Aorta (tissue), 5 donors: Measurements from ENCODE around the gene RUBCN. TPM values are rescaled to one million over a fixed set of nuclear protein-coding genes. Genes with fewer than 3 reads are reported as not detected.
A peak's percentile ranks its signal among the peaks of the same experiment; 100 is the strongest.
"Not testable (repeated sequence)": the region's sequence is repeated elsewhere in the genome, so short reads cannot be mapped to it uniquely, and the experiment has no call there.

Experiments used
- ATAC-seq: fragments of 200-7000 bp; cut with Tn5 transposase; one replicate; pipeline ENCODE4 v1.9.1; 2022; ENCODE audit warnings: moderate library complexity; ENCODE audit not compliant: low FRiP score
- DNase-seq, 2 donors: peaks; one replicate each; pipeline ENCODE4 v3.0.0-alpha.2; 2020
- H3K27ac ChIP-seq, 2 donors: one replicate each; pipeline ENCODE4 v1.5.1; 2013; ENCODE audit warnings: low read length in 2 of 2, mild to moderate bottlenecking in 2 of 2, moderate library complexity in 2 of 2, control low read depth in 1 of 2, inconsistent platforms in 1 of 2, low read depth in 1 of 2
- H3K27me3 ChIP-seq, 2 donors: one replicate each; pipeline ENCODE4 v1.6.1; 2013; ENCODE audit warnings: control low read depth in 1 of 2, low read length in 1 of 2, mild to moderate bottlenecking in 1 of 2, moderate library complexity in 1 of 2; ENCODE audit not compliant: insufficient read depth in 2 of 2, control insufficient read depth in 1 of 2
- H3K36me3 ChIP-seq, 2 donors: one replicate each; pipeline ENCODE4 v1.6.1; 2013; ENCODE audit warnings: control low read depth in 1 of 2, low read length in 1 of 2, mild to moderate bottlenecking in 1 of 2; ENCODE audit not compliant: insufficient read depth in 2 of 2, control insufficient read depth in 1 of 2
- H3K4me1 ChIP-seq, 2 donors: one replicate each; pipeline ENCODE4 v1.6.1; 2013; ENCODE audit warnings: low read length in 2 of 2, control low read depth in 1 of 2, mild to moderate bottlenecking in 1 of 2, moderate library complexity in 1 of 2; ENCODE audit not compliant: insufficient read depth in 2 of 2, control insufficient read depth in 1 of 2
- H3K4me3 ChIP-seq, 2 donors: one replicate each; pipeline ENCODE4 v1.5.1; 2013; ENCODE audit warnings: low read length in 2 of 2, control low read depth in 1 of 2, mild to moderate bottlenecking in 1 of 2
- H3K9me3 ChIP-seq: one replicate; pipeline ENCODE4 v1.6.1; 2013; ENCODE audit warnings: mild to moderate bottlenecking, low read length; ENCODE audit not compliant: control insufficient read depth
- WGBS, 2 donors: extraction: QIAGEN DNeasy Blood & Tissue Kit; methylation state at CpG; one replicate each; pipeline ENCODE4 v1.1.7; 2013; 5-methylcytosine and 5-hydroxymethylcytosine counted together
- intact Hi-C, 2 donors: fragments of 100-400 bp; cut with DNase I; formaldehyde crosslinking; loops; one replicate each; pipeline versions ENCODE4 v1.14.2 to v1.15.0; 2022
- polyA plus RNA-seq, 2 donors: library from polyadenylated mRNA; stranded (reverse); fragments of 200-250 nt; gene quantifications; one replicate each; pipeline ENCODE4 v1.2.3, GENCODE V29; 2013
- total RNA-seq, 2 donors: library from RNA; stranded (reverse); fragmentation: NEBNext Ultra II Directional; extraction: Animal tissue kit (Norgen Biotek cat#: 25700); gene quantifications; one replicate each; pipeline ENCODE4 v1.2.1, GENCODE V29; 2021
- donor health status: healthy with polysubstance abuse.
- donor health status: Bipolar disorder and iron deficiency.
- donor health status: DM: no; HTN: no; CAD: no.
- donor health status: DM: no; HTN: no; CAD: no.
- donor health status: DM: yes; HTN: yes; CAD: no.

Gene RUBCN
- total and polyA plus RNA-seq, 4 donors = 6.9 to 41.1 (median 26.3) TPM

DNA sequence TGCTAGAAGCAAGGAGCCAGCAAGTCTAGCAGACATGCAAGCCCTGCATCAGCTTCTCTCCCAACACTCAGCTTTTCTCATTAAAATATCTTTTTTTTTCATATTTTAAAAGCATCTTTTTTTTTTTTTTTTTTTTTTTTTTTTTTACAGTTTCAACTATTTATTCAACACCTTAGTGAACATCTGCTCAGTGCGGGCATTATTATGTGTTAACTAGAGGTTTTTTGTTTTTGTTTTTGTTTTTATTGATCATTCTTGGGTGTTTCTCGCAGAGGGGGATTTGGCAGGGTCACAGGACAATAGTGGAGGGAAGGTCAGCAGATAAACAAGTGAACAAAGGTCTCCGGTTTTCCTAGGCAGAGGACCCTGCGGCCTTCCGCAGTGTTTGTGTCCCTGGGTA is 5.9 kb downstream of the RUBCN start:
- H3K4me1 ChIP-seq, H3K27me3 ChIP-seq, ATAC-seq, H3K9me3 ChIP-seq, H3K36me3 ChIP-seq, H3K4me3 ChIP-seq, DNase-seq, H3K27ac ChIP-seq, intact Hi-C loops: not testable (repeated sequence)
- WGBS, 2 donors = 97 to 100% methylated on average over 2 of the region's 5 CpGs

DNA sequence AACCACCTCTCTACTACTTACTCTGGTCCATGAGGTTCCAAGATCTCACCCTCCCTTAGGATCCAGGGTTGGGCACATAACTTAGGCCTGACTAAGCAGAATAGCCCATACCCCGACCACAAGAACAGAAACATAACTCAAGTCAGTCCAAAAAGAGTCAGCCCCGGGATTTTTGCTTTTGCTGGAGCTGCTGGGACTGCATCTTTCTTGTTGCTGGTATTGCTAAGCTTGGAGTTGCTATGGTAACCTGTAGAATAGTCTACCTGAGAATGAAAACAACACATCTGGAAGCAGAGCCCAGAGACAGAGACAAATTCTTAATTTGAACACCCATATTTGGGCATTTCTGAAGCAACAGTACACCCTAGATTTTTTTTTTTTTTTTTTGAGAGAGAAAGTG is 6.5 kb downstream of the RUBCN start:
- no peaks in the 10 kb centered on the region for H3K27me3 ChIP-seq
- WGBS, 2 donors = 26 to 31% methylated on average over 2 of the region's 2 CpGs
- H3K4me3 ChIP-seq = no peak overlapping the region
- ATAC-seq (no peak), DNase-seq (no peak)
- intact Hi-C loops = no loop called here
- H3K36me3 ChIP-seq = no peaks in the 10 kb centered on the region
- no peak overlapping the region for H3K27ac ChIP-seq
- H3K4me1 ChIP-seq = peaks cover 0 to 3% of the 10 kb centered on the region in 2 donors
- no peaks in the 10 kb centered on the region for H3K9me3 ChIP-seq

GRCh38 chr3:197728487-197728886 is 8.2 kb downstream of the RUBCN start:
- Histone ChIP-seq H3K4me3 (no peak overlapping the region), H3K27me3 (no peaks in the 10 kb centered on the region), H3K4me1 (peaks cover 0 to 3% of the 10 kb centered on the region in 2 donors), H3K27ac (no peak overlapping the region), H3K9me3 (no peaks in the 10 kb centered on the region), H3K36me3 (no peaks in the 10 kb centered on the region)
- ATAC-seq = no peak
- 86 to 90% methylated on average over 8 of the region's 8 CpGs for WGBS, 2 donors
- DNase-seq = no peak
- intact Hi-C loops = no loop called here

- DNase-seq, H3K36me3 ChIP-seq, H3K4me1 ChIP-seq, H3K4me3 ChIP-seq, intact Hi-C loops, H3K27me3 ChIP-seq, H3K9me3 ChIP-seq, ATAC-seq, H3K27ac ChIP-seq: not testable (repeated sequence)
- WGBS, 2 donors = 93 to 96% methylated on average over 3 of the region's 3 CpGs
These were observed 8.8 kb downstream of the RUBCN start for GRCh38 chr3:197727878-197728277.

GRCh38 chr3:197722734-197723133 is 14.0 kb downstream of the RUBCN start:
- 99% methylated on average over 2 of the region's 2 CpGs for WGBS, 2 donors
- Histone ChIP-seq H3K27ac (no peak overlapping the region), H3K9me3 (no peaks in the 10 kb centered on the region), H3K27me3 (no peaks in the 10 kb centered on the region), H3K36me3 (no peaks in the 10 kb centered on the region), H3K4me3 (no peak overlapping the region), H3K4me1 (no peaks in the 10 kb centered on the region)
- ATAC-seq = no peak
- intact Hi-C loops = no loop called here
- DNase-seq = no peak

DNA sequence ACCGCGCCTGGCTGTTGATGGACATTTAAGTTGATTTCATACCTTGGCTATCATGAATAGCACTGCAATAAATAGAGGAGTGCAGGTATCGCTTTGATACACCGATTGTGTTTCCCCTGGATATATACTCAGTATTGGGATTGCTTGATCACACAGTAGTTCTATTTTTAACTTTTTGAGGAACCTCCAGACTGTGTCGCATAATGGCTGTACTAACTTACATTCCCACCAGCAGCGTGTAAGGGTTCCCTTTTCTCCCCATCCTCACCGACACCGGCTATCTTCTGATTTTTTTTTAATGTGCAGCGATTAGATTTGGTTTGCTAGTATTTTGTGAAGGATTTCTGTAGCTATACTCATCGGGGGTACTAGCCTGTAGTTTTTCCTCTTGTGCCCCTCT is 16.0 kb downstream of the RUBCN start:
- Histone ChIP-seq H3K36me3 (no peaks in the 10 kb centered on the region), H3K27me3 (no peaks in the 10 kb centered on the region), H3K4me3 (no peak overlapping the region), H3K9me3 (no peaks in the 10 kb centered on the region), H3K4me1 (no peaks in the 10 kb centered on the region), H3K27ac (no peak overlapping the region)
- 95 to 96% methylated on average over 10 of the region's 10 CpGs for WGBS, 2 donors
- ATAC-seq = no peak
- intact Hi-C loops = no loop called here
- DNase-seq = no peak

DNA sequence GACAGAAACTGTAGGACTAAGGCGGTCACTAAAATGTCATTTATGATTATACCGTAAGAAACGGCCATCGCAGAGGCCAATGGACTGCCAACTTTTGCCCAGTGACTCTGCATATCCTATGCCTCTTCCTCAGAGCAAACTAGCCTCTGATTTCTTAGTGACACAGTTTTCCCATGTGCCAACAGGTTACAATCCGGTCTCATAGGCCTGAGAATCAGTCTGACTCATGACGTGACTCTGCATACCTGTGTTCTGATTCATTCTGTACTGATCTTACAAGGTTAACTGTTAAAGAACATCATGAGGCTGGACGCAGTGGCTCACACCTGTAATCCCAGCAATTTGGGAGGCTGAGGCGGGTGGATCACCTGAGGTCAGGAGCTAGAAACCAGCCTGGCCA is 17.8 kb downstream of the RUBCN start:
- Histone ChIP-seq H3K27ac (no peak overlapping the region), H3K9me3 (no peaks in the 10 kb centered on the region), H3K36me3 (no peaks in the 10 kb centered on the region), H3K4me1 (no peaks in the 10 kb centered on the region), H3K4me3 (no peak overlapping the region), H3K27me3 (no peaks in the 10 kb centered on the region)
- no peak for DNase-seq
- intact Hi-C loops = no loop called here
- 69 to 72% methylated on average over 8 of the region's 8 CpGs for WGBS, 2 donors
- no peak for ATAC-seq

GRCh38 chr3:197714251-197714650 is 22.5 kb downstream of the RUBCN start:
- Histone ChIP-seq H3K27ac (no peak overlapping the region), H3K4me3 (no peak overlapping the region), H3K4me1 (peaks cover 0 to 2% of the 10 kb centered on the region in 2 donors), H3K9me3 (no peaks in the 10 kb centered on the region), H3K36me3 (no peaks in the 10 kb centered on the region), H3K27me3 (no peaks in the 10 kb centered on the region)
- no peak for DNase-seq
- intact Hi-C loops = loop anchor here in 1 of 2 donors (5.0 kb wide), 1 partner anchor 33 kb away; the partner anchor contains the start of gene FYTTD1
- no peak for ATAC-seq
- WGBS, 2 donors = 95 to 96% methylated on average over 4 of the region's 4 CpGs

- no peak for ATAC-seq
- peak overlapping the region; percentile 59 to 95 for H3K27ac ChIP-seq
- H3K4me1 ChIP-seq = peaks cover 0 to 2% of the 10 kb centered on the region in 2 donors
- H3K4me3 ChIP-seq = no peak overlapping the region
- intact Hi-C loops = loop anchor here in 1 of 2 donors (5.0 kb wide), 1 partner anchor 34 kb away; the partner anchor contains the start of gene FYTTD1
- no peak for DNase-seq
- H3K27me3 ChIP-seq = no peaks in the 10 kb centered on the region
- H3K9me3 ChIP-seq = no peaks in the 10 kb centered on the region
- WGBS, 2 donors = 42 to 47% methylated on average over 4 of the region's 4 CpGs
- no peaks in the 10 kb centered on the region for H3K36me3 ChIP-seq
These were observed 23.3 kb downstream of the RUBCN start for GRCh38 chr3:197713477-197713822.
